H9 (cell line): ENCODE measurements around the gene VAV1. TPM values are rescaled to one million over a fixed set of nuclear protein-coding genes. Genes with fewer than 3 reads are reported as not detected.

ENCODE experiments used
- DNase-seq: peaks from one replicate; pipeline ENCODE4 v3.0.0-alpha.2; 2017
- H2AFZ ChIP-seq: one replicate; pipeline ENCODE4 v1.6.1; 2013; ENCODE audit warnings: mild to moderate bottlenecking, low read length, control low read depth, moderate library complexity
- H2AK5ac ChIP-seq: 2 replicates; pipeline ENCODE4 v1.6.1; 2013; ENCODE audit warnings: low read length, control low read depth, mixed read lengths; ENCODE audit not compliant: insufficient read length
- H2BK120ac ChIP-seq: one replicate; pipeline ENCODE4 v1.6.1; 2013; ENCODE audit warnings: low read depth, mild to moderate bottlenecking, low read length, control low read depth, inconsistent platforms; ENCODE audit not compliant: poor library complexity, severe bottlenecking
- H2BK12ac ChIP-seq: 2 replicates; pipeline ENCODE4 v1.6.1; 2013; ENCODE audit warnings: low read length, control low read depth, mixed read lengths, low read depth; ENCODE audit not compliant: insufficient read length
- H2BK15ac ChIP-seq: 2 replicates; pipeline ENCODE4 v1.6.1; 2013; ENCODE audit warnings: low read depth, low read length, control low read depth
- H2BK20ac ChIP-seq: one replicate; pipeline ENCODE4 v1.6.1; 2013; ENCODE audit warnings: low read depth, mild to moderate bottlenecking, low read length, control low read depth, inconsistent platforms; ENCODE audit not compliant: poor library complexity, severe bottlenecking
- H2BK5ac ChIP-seq: 2 replicates; pipeline ENCODE4 v1.6.1; 2013; ENCODE audit warnings: low read length, control low read depth, mixed read lengths; ENCODE audit not compliant: insufficient read length
- H3K14ac ChIP-seq: 2 replicates; pipeline ENCODE4 v1.6.1; 2013; ENCODE audit warnings: low read length, control low read depth; ENCODE audit not compliant: insufficient read depth
- H3K18ac ChIP-seq: 2 replicates; pipeline ENCODE4 v1.6.1; 2013; ENCODE audit warnings: low read depth, mild to moderate bottlenecking, mixed read lengths, low read length, control low read depth; ENCODE audit not compliant: insufficient read length
- H3K23ac ChIP-seq: 2 replicates; pipeline ENCODE4 v1.6.1; 2013; ENCODE audit warnings: low read length, control low read depth, mixed read lengths, low read depth; ENCODE audit not compliant: insufficient read length
- H3K23me2 ChIP-seq: 2 replicates; pipeline ENCODE4 v1.6.1; 2013; ENCODE audit warnings: low read depth, mild to moderate bottlenecking, mixed read lengths, low read length, control low read depth; ENCODE audit not compliant: insufficient read length, poor library complexity, severe bottlenecking
- H3K27ac ChIP-seq: 2 replicates; pipeline ENCODE4 v1.5.1; 2013; ENCODE audit warnings: low read length, control low read depth, mixed read lengths, low read depth; ENCODE audit not compliant: insufficient read length
- H3K27me3 ChIP-seq: 2 replicates; pipeline ENCODE4 v1.6.1; 2013; ENCODE audit warnings: low read length, control low read depth, inconsistent platforms; ENCODE audit not compliant: insufficient read depth
- H3K4ac ChIP-seq: 2 replicates; pipeline ENCODE4 v1.6.1; 2013; ENCODE audit warnings: low read depth, mild to moderate bottlenecking, control low read depth, inconsistent platforms, low read length, moderate library complexity
- H3K4me1 ChIP-seq: 2 replicates; pipeline ENCODE4 v1.6.1; 2013; ENCODE audit warnings: low read length, control low read depth, inconsistent platforms; ENCODE audit not compliant: insufficient read depth
- H3K4me2 ChIP-seq: 2 replicates; pipeline ENCODE4 v1.6.1; 2013; ENCODE audit warnings: low read length, control low read depth, mixed read lengths; ENCODE audit not compliant: insufficient read length, insufficient read depth
- H3K56ac ChIP-seq: 2 replicates; pipeline ENCODE4 v1.6.1; 2013; ENCODE audit warnings: low read depth, mild to moderate bottlenecking, mixed read lengths, low read length, control low read depth; ENCODE audit not compliant: insufficient read length
- H3K79me1 ChIP-seq: 2 replicates; pipeline ENCODE4 v1.6.1; 2013; ENCODE audit warnings: low read depth, mild to moderate bottlenecking, moderate library complexity, low read length, control low read depth, inconsistent platforms; ENCODE audit not compliant: insufficient read depth, poor library complexity, severe bottlenecking
- H3K79me2 ChIP-seq: 2 replicates; pipeline ENCODE4 v1.6.1; 2013; ENCODE audit warnings: low read length, control low read depth, inconsistent platforms; ENCODE audit not compliant: insufficient read depth
- H3K9ac ChIP-seq: 2 replicates; pipeline ENCODE4 v1.6.1; 2013; ENCODE audit warnings: low read length, control low read depth, mixed read lengths; ENCODE audit not compliant: insufficient read length; ENCODE audit errors: extremely low read depth
- H3K9me3 ChIP-seq: one replicate; pipeline ENCODE4 v1.6.1; 2013; ENCODE audit warnings: low read depth, low read length, inconsistent platforms; ENCODE audit not compliant: control insufficient read depth
- H3T11ph ChIP-seq: one replicate; pipeline ENCODE4 v1.6.1; 2013; ENCODE audit warnings: mild to moderate bottlenecking, low read length, control low read depth, inconsistent platforms
- H4K20me1 ChIP-seq: one replicate; pipeline ENCODE4 v1.6.1; 2013; ENCODE audit not compliant: control insufficient read depth, insufficient read length, insufficient read depth
- H4K5ac ChIP-seq: 2 replicates; pipeline ENCODE4 v1.6.1; 2013; ENCODE audit warnings: low read depth, mild to moderate bottlenecking, mixed read lengths, low read length, control low read depth; ENCODE audit not compliant: insufficient read length
- H4K8ac ChIP-seq: replicated peaks from 2 replicates; pipeline ENCODE4 v1.6.1; 2013; ENCODE audit warnings: low read length, control low read depth, mixed read lengths, low read depth; ENCODE audit not compliant: insufficient read length
- H4K91ac ChIP-seq: 2 replicates; pipeline ENCODE4 v1.6.1; 2013; ENCODE audit warnings: low read depth, mild to moderate bottlenecking, moderate library complexity, mixed read lengths, low read length, control low read depth; ENCODE audit not compliant: insufficient read length
- H3K27ac Mint-ChIP-seq, 3 experiments: 2 replicates in 2 of 3; 3 replicates in 1 of 3; pipeline ENCODE4 v1.8.0; 2020 to 2021; ENCODE audit warnings: mixed read lengths in 3 of 3, mild to moderate bottlenecking in 1 of 3, moderate library complexity in 1 of 3
- H3K27me3 Mint-ChIP-seq: 2 replicates; pipeline ENCODE4 v1.8.0; 2021; ENCODE audit warnings: low read depth, mild to moderate bottlenecking, moderate library complexity, mixed read lengths
- H3K36me3 Mint-ChIP-seq, 3 experiments: 2 replicates in 2 of 3; 3 replicates in 1 of 3; pipeline ENCODE4 v1.8.0; 2020 to 2021; ENCODE audit warnings: low read depth in 3 of 3, mixed read lengths in 3 of 3; ENCODE audit not compliant: insufficient read depth in 1 of 3
- H3K4me1 Mint-ChIP-seq, 2 experiments: 2 replicates each; pipeline ENCODE4 v1.8.0; 2020; ENCODE audit warnings: mixed read lengths in 2 of 2
- H3K4me3 Mint-ChIP-seq, 2 experiments: 2 replicates in 1 of 2; 3 replicates in 1 of 2; pipeline ENCODE4 v1.8.0; 2020 to 2021; ENCODE audit warnings: mild to moderate bottlenecking in 2 of 2, mixed read lengths in 2 of 2, moderate library complexity in 1 of 2
- H3K9me3 Mint-ChIP-seq, 2 experiments: 2 replicates in 1 of 2; 3 replicates in 1 of 2; pipeline ENCODE4 v1.8.0; 2020; ENCODE audit warnings: mild to moderate bottlenecking in 2 of 2, mixed read lengths in 2 of 2, moderate library complexity in 1 of 2
- CTCF ChIP-seq: fragments of 200-600 bp; sonication (generic); conservative IDR thresholded peaks from 3 replicates; pipeline ENCODE4 v1.8.0; 2021; ENCODE audit warnings: antibody characterized with exemption, mild to moderate bottlenecking
- WGBS: extraction: QIAGEN DNeasy Blood & Tissue Kit; methylation state at CpG from one replicate; pipeline ENCODE4 v1.1.7; 2013; ENCODE audit warnings: missing lambda C conversion rate, low lambda C conversion rate, mixed read lengths; ENCODE audit not compliant: insufficient read length; ENCODE audit errors: extremely low coverage; 5-methylcytosine and 5-hydroxymethylcytosine counted together
- total RNA-seq: library from RNA; stranded (reverse); gene quantifications from 2 replicates; pipeline ENCODE4 v1.2.1, GENCODE V29; 2021

Gene VAV1
- total RNA-seq, 1 experiment from 2014 or later = 0.90 TPM

DNA sequence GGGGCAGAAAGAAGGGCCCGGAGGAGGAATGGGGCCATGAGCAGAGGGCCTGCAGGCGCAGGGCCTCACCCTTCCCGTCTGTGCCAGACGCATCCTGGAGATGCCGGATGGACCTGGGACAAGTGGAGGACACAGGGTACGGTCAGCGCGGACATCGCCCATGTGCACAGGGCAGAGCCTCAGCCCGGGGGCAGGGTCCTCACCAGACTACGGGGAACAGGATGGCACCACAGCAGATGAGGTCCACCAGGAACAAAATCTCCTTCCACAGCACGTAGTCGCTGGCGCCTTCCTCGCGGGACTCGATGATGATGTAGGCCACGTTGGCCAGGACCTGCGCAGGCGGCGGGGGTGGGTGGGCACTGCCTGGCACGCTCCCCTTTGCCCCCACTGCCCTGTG is 40.7 kb upstream of the VAV1 start:
- no peak overlapping the region for H3T11ph ChIP-seq
- H2BK5ac ChIP-seq = no peak overlapping the region
- Mint-ChIP-seq H3K9me3 (no peaks in the 10 kb centered on the region), H3K27ac (no peak overlapping the region), H3K27me3 (no peaks in the 10 kb centered on the region; the same call in 1 of the 2 replicates), H3K4me1 (peaks cover 17 to 28% of the 10 kb centered on the region in 2 experiments), H3K36me3 (peaks cover 5 to 16% (median 12%) of the 10 kb centered on the region in 3 experiments), H3K4me3 (no peak overlapping the region)
- no peak overlapping the region for H3K9ac ChIP-seq
- H3K79me1 ChIP-seq = no peaks in the 10 kb centered on the region
- WGBS = no CpG with 5 or more reads among the region's 22 CpGs
- no peak overlapping the region for H2BK12ac ChIP-seq
- H2AFZ ChIP-seq = no peak overlapping the region
- no peak overlapping the region for H3K23ac ChIP-seq
- no peaks in the 10 kb centered on the region for H3K27me3 ChIP-seq
- no peak overlapping the region for H2AK5ac ChIP-seq
- no peak for TF ChIP-seq CTCF
- no peak overlapping the region for H4K5ac ChIP-seq
- peaks cover 13% of the 10 kb centered on the region for H3K23me2 ChIP-seq
- H3K4ac ChIP-seq = no peak overlapping the region
- peaks cover 2% of the 10 kb centered on the region for H4K20me1 ChIP-seq
- H3K4me1 ChIP-seq = no peaks in the 10 kb centered on the region; the same call in 1 of the 2 replicates
- no peak overlapping the region for H2BK20ac ChIP-seq
- no peak overlapping the region for H3K56ac ChIP-seq
- H4K91ac ChIP-seq = no peak overlapping the region
- no peak overlapping the region for H3K4me2 ChIP-seq
- H3K9me3 ChIP-seq = no peaks in the 10 kb centered on the region
- no peak overlapping the region for H2BK120ac ChIP-seq
- H3K27ac ChIP-seq = no peak overlapping the region
- H2BK15ac ChIP-seq = no peak overlapping the region
- H3K14ac ChIP-seq = no peak overlapping the region
- no peak overlapping the region for H3K18ac ChIP-seq
- no peaks in the 10 kb centered on the region for H3K79me2 ChIP-seq
- no peak overlapping the region for H4K8ac ChIP-seq
- DNase-seq = peak; percentile 25
